NCI-H2171 treated with DMSO at 0.1 percent for 48 hours (cell line): ENCODE data around the gene ZFC3H1.
A peak's percentile ranks its signal among the peaks of the same experiment; 100 is the strongest.

Source experiments
- DNase-seq: peaks from one replicate; lab custom pipeline; 2025; lab: John Stamatoyannopoulos, UW

The ZFC3H1 gene

GRCh38 chr12:71684081-71684480 is 20.4 kb upstream of the ZFC3H1 start:
- DNase-seq: no peak

- DNase-seq: no peak
These were observed 20.0 kb upstream of the ZFC3H1 start for GRCh38 chr12:71683633-71684032.

- no peak for DNase-seq
These were observed 18.8 kb upstream of the ZFC3H1 start for GRCh38 chr12:71682466-71682865.

GRCh38 chr12:71671816-71672215 is 8.2 kb upstream of the ZFC3H1 start:
- DNase-seq: peak; percentile 88

GRCh38 chr12:71671311-71671710 is 7.7 kb upstream of the ZFC3H1 start:
- peak; percentile 62 for DNase-seq

GRCh38 chr12:71666259-71666658 is 2.6 kb upstream of the ZFC3H1 start:
- no peak for DNase-seq

GRCh38 chr12:71665090-71665463 is 1.4 kb upstream of the ZFC3H1 start:
- DNase-seq: no peak

- peak; percentile 46 for DNase-seq
These were observed 902 bp upstream of the ZFC3H1 start for GRCh38 chr12:71664411-71665089.

GRCh38 chr12:71662849-71663560 is 643 bp downstream of the ZFC3H1 start:
- peak; percentile 46 for DNase-seq

GRCh38 chr12:71661977-71662530 is 1.6 kb downstream of the ZFC3H1 start:
- DNase-seq: no peak

- DNase-seq: no peak
These were observed 6.9 kb downstream of the ZFC3H1 start for GRCh38 chr12:71656740-71657139.

GRCh38 chr12:71655907-71656306 is 7.7 kb downstream of the ZFC3H1 start:
- DNase-seq: no peak

GRCh38 chr12:71655495-71655894 is 8.2 kb downstream of the ZFC3H1 start:
- no peak for DNase-seq

- DNase-seq: no peak
These were observed 9.4 kb downstream of the ZFC3H1 start for GRCh38 chr12:71654200-71654599.

GRCh38 chr12:71653137-71653536 is 10.5 kb downstream of the ZFC3H1 start:
- DNase-seq: no peak

- DNase-seq: peak; percentile 90
These were observed 11.0 kb downstream of the ZFC3H1 start for GRCh38 chr12:71652656-71653055.

- DNase-seq: no peak
These were observed 14.2 kb downstream of the ZFC3H1 start for GRCh38 chr12:71649401-71649800.

GRCh38 chr12:71648537-71648936 is 15.1 kb downstream of the ZFC3H1 start:
- DNase-seq: no peak

GRCh38 chr12:71646512-71646911 is 17.1 kb downstream of the ZFC3H1 start:
- DNase-seq: no peak

- DNase-seq: no peak
These were observed 18.4 kb downstream of the ZFC3H1 start for GRCh38 chr12:71645268-71645667.

GRCh38 chr12:71642264-71642663 is 21.4 kb downstream of the ZFC3H1 start:
- DNase-seq: no peak

- no peak for DNase-seq
These were observed 22.3 kb downstream of the ZFC3H1 start for GRCh38 chr12:71641390-71641789.

GRCh38 chr12:71640316-71640715 is 23.3 kb downstream of the ZFC3H1 start:
- no peak for DNase-seq
